HT1080 (cell line): Measurements from ENCODE around the gene ZACN. TPM values are rescaled to one million over a fixed set of nuclear protein-coding genes. Genes with fewer than 3 reads are reported as not detected.
"Not testable (repeated sequence)": the region's sequence is repeated elsewhere in the genome, so short reads cannot be mapped to it uniquely, and the experiment has no call there.

ENCODE experiments used
- DNase-seq: peaks from one replicate; pipeline ENCODE4 v3.0.0-alpha.2; 2015; ENCODE audit warnings: low read depth
- polyA plus RNA-seq, 2 experiments: library from polyadenylated mRNA; depleted of rRNA; stranded (reverse); fragments of >200 nt; gene quantifications; 2 replicates each; pipeline ENCODE4 v1.2.3, GENCODE V29; 2015
- total RNA-seq: library from RNA; depleted of rRNA; stranded (reverse); fragments of >200 nt; shearing (Covaris generic); gene quantifications from 2 replicates; pipeline ENCODE4 v1.2.3, GENCODE V29; 2014; rRNA removed

Gene ZACN
- 0.06 and 0.10 TPM in 2 replicates for total RNA-seq
- polyA plus RNA-seq (2015; cell fraction: cytosol; rRNA removed): not detected in 2 replicates
- 0.06 TPM in 1 of 2 replicates, not detected in the other for polyA plus RNA-seq (2015; cell fraction: nucleus; rRNA removed)

GRCh38 chr17:76078860-76079534 is at the start of gene ZACN:
TSS of gene ZACN (plus strand) at chr17:76079182. CDS start at chr17:76079265, 83 bp downstream.
- no peak for DNase-seq

- no peak for DNase-seq
Measured at GRCh38 chr17:76032073-76032779, 46.8 kb upstream of the ZACN start.

- no peak for DNase-seq
Measured at GRCh38 chr17:76032780-76033108, 46.2 kb upstream of the ZACN start.

GRCh38 chr17:76033139-76033538 is 45.8 kb upstream of the ZACN start:
- DNase-seq: no peak

- no peak for DNase-seq
Measured at GRCh38 chr17:76034428-76035350, 44.3 kb upstream of the ZACN start.

GRCh38 chr17:76036497-76037261 is 42.3 kb upstream of the ZACN start:
- DNase-seq: no peak

GRCh38 chr17:76038050-76038449 is 40.9 kb upstream of the ZACN start:
- no peak for DNase-seq

- no peak for DNase-seq
Measured at GRCh38 chr17:76039121-76039520, 39.9 kb upstream of the ZACN start.

GRCh38 chr17:76040376-76040775 is 38.6 kb upstream of the ZACN start:
- no peak for DNase-seq

GRCh38 chr17:76042868-76043267 is 36.1 kb upstream of the ZACN start:
- not testable (repeated sequence) for DNase-seq

GRCh38 chr17:76044475-76045007 is 34.4 kb upstream of the ZACN start:
- not testable (repeated sequence) for DNase-seq

GRCh38 chr17:76046064-76046463 is 32.9 kb upstream of the ZACN start:
- DNase-seq: no peak

- no peak for DNase-seq
Measured at GRCh38 chr17:76048025-76048605, 30.9 kb upstream of the ZACN start.

GRCh38 chr17:76048711-76049110 is 30.3 kb upstream of the ZACN start:
- peak; percentile 89 for DNase-seq

- DNase-seq: no peak
Measured at GRCh38 chr17:76049239-76049638, 29.7 kb upstream of the ZACN start.

GRCh38 chr17:76049836-76050537 is 29.0 kb upstream of the ZACN start:
- no peak for DNase-seq

GRCh38 chr17:76050538-76051467 is 28.2 kb upstream of the ZACN start:
- DNase-seq: no peak

GRCh38 chr17:76051561-76051960 is 27.4 kb upstream of the ZACN start:
- no peak for DNase-seq
